ENCODE results near the gene RMND1. TPM values are rescaled to one million over a fixed set of nuclear protein-coding genes. Genes with fewer than 3 reads are reported as not detected.

The RMND1 gene
- total and polyA plus RNA-seq, 2 of the 13 experiments (the other 11 are each of a cell fraction or from before 2014, with no cell fraction given), result 34.0 to 72.5 TPM

- BruUV-seq (replicated peaks), result no TSS peak
- WGBS (ENCODE audit: low lambda C conversion rate), result 46% methylated on average over 1 of the region's 1 CpG
- Histone ChIP-seq H3K36me3 (replicated peaks in 1 of 2; ENCODE audit: control insufficient read depth in 1 of 2, insufficient read depth in 2 of 2, low read length in 2 of 2) (no peaks in the 10 kb centered on the region), H3K27ac (ENCODE audit: extremely low read length, insufficient read depth, low read length) (peak overlapping the region; percentile 54), H4K20me1 (ENCODE audit: insufficient read depth, low read length) (no peaks in the 10 kb centered on the region), H3K4me1 (ENCODE audit: insufficient read depth, low read length) (peaks cover 82% of the 10 kb centered on the region), H3K4me3 (replicated peaks in 1 of 3; ENCODE audit: insufficient read depth in 1 of 3, low read depth in 2 of 3, low read length in 3 of 3) (no peak overlapping the region; a peak in 1 of 6 replicates), H3K79me2 (ENCODE audit: insufficient read depth, low read length) (no peaks in the 10 kb centered on the region), H3K4me2 (ENCODE audit: low read depth, low read length) (peak overlapping the region; percentile 48), H3K27me3 (ENCODE audit: control insufficient read depth in 1 of 2, insufficient read depth in 2 of 2, low read length in 2 of 2) (no peaks in the 10 kb centered on the region; a peak in 1 of 5 replicates), H2AFZ (ENCODE audit: low read length) (no peak overlapping the region), H3K9ac (ENCODE audit: insufficient read depth, low read depth, low read length) (no peak overlapping the region), H3K9me3 (ENCODE audit: low read length) (no peaks in the 10 kb centered on the region)
- ATAC-seq (no peak), DNase-seq (ENCODE audit: low spot score) (peak; percentile 75), FAIRE-seq (no peak)
- ChIA-PET POLR2A (no interaction called here), CTCF (ENCODE audit: low intra/inter-chr PET ratio, low total read pairs) (no interaction called here)
- in situ Hi-C loops (cut with HindIII; ENCODE audit: extremely low pct_ligation_motif_present, low pct_unique_long_range_greater_than_20kb), result no loop called here
- intact Hi-C loops (cut with micrococcal nuclease; ENCODE audit: unreplicated experiment), result loop anchor here (10.0 kb wide), 1 partner anchor 776 kb away; no protein-coding TSS in a partner anchor
- TF ChIP-seq, protein P1, sequence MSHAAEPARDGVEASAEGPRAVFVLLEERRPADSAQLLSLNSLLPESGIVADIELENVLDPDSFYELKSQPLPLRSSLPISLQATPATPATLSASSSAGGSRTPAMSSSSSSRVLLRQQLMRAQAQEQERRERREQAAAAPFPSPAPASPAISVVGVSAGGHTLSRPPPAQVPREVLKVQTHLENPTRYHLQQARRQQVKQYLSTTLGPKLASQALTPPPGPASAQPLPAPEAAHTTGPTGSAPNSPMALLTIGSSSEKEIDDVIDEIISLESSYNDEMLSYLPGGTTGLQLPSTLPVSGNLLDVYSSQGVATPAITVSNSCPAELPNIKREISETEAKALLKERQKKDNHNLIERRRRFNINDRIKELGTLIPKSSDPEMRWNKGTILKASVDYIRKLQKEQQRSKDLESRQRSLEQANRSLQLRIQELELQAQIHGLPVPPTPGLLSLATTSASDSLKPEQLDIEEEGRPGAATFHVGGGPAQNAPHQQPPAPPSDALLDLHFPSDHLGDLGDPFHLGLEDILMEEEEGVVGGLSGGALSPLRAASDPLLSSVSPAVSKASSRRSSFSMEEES (CRISPR knock-in tag; IDR thresholded peaks at IDR 0.05), result no peak
- no peak for TF ChIP-seq ZNF768 (CRISPR knock-in tag; IDR thresholded peaks at IDR 0.05)
- TF ChIP-seq ATF5 (CRISPR knock-in tag; IDR thresholded peaks at IDR 0.05; ENCODE audit: low read depth), result no peak
- no peak for TF ChIP-seq MAFG (CRISPR knock-in tag; IDR thresholded peaks at IDR 0.05)
- TF ChIP-seq, protein P2, sequence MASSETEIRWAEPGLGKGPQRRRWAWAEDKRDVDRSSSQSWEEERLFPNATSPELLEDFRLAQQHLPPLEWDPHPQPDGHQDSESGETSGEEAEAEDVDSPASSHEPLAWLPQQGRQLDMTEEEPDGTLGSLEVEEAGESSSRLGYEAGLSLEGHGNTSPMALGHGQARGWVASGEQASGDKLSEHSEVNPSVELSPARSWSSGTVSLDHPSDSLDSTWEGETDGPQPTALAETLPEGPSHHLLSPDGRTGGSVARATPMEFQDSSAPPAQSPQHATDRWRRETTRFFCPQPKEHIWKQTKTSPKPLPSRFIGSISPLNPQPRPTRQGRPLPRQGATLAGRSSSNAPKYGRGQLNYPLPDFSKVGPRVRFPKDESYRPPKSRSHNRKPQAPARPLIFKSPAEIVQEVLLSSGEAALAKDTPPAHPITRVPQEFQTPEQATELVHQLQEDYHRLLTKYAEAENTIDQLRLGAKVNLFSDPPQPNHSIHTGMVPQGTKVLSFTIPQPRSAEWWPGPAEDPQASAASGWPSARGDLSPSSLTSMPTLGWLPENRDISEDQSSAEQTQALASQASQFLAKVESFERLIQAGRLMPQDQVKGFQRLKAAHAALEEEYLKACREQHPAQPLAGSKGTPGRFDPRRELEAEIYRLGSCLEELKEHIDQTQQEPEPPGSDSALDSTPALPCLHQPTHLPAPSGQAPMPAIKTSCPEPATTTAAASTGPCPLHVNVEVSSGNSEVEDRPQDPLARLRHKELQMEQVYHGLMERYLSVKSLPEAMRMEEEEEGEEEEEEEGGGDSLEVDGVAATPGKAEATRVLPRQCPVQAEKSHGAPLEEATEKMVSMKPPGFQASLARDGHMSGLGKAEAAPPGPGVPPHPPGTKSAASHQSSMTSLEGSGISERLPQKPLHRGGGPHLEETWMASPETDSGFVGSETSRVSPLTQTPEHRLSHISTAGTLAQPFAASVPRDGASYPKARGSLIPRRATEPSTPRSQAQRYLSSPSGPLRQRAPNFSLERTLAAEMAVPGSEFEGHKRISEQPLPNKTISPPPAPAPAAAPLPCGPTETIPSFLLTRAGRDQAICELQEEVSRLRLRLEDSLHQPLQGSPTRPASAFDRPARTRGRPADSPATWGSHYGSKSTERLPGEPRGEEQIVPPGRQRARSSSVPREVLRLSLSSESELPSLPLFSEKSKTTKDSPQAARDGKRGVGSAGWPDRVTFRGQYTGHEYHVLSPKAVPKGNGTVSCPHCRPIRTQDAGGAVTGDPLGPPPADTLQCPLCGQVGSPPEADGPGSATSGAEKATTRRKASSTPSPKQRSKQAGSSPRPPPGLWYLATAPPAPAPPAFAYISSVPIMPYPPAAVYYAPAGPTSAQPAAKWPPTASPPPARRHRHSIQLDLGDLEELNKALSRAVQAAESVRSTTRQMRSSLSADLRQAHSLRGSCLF (CRISPR knock-in tag; IDR thresholded peaks at IDR 0.05; ENCODE audit: borderline replicate concordance), result no peak
- TF ChIP-seq SALL2 (CRISPR knock-in tag; IDR thresholded peaks at IDR 0.05), result no peak
- TF ChIP-seq NFE2 (CRISPR knock-in tag; IDR thresholded peaks at IDR 0.05), result no peak
- TF ChIP-seq ZNF260 (CRISPR knock-in tag; IDR thresholded peaks at IDR 0.05; ENCODE audit: borderline replicate concordance, low read depth), result no peak
- TF ChIP-seq ZNF350 (CRISPR knock-in tag; IDR thresholded peaks at IDR 0.05; ENCODE audit: borderline replicate concordance, low read depth), result no peak
- TF ChIP-seq CBFB (CRISPR knock-in tag; IDR thresholded peaks at IDR 0.05), result no peak
- TF ChIP-seq ZNF33A (CRISPR knock-in tag; IDR thresholded peaks at IDR 0.05; ENCODE audit: borderline replicate concordance), result no peak
- no peak for TF ChIP-seq ZBTB1 (CRISPR knock-in tag; IDR thresholded peaks at IDR 0.05; ENCODE audit: borderline replicate concordance)
- peak; percentile 85; the same call in 1 of the 2 replicates for TF ChIP-seq TRIM24 (CRISPR knock-in tag; IDR thresholded peaks at IDR 0.05)
- TF ChIP-seq KLF9 (CRISPR knock-in tag; IDR thresholded peaks at IDR 0.05; ENCODE audit: low read depth), result no peak
- TF ChIP-seq, protein P3, sequence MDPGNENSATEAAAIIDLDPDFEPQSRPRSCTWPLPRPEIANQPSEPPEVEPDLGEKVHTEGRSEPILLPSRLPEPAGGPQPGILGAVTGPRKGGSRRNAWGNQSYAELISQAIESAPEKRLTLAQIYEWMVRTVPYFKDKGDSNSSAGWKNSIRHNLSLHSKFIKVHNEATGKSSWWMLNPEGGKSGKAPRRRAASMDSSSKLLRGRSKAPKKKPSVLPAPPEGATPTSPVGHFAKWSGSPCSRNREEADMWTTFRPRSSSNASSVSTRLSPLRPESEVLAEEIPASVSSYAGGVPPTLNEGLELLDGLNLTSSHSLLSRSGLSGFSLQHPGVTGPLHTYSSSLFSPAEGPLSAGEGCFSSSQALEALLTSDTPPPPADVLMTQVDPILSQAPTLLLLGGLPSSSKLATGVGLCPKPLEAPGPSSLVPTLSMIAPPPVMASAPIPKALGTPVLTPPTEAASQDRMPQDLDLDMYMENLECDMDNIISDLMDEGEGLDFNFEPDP (CRISPR knock-in tag; conservative IDR thresholded peaks at IDR 0.05), result no peak
- no peak for TF ChIP-seq ZNF20 (CRISPR knock-in tag; IDR thresholded peaks at IDR 0.05)
- no peak for TF ChIP-seq ATAD3A (CRISPR knock-in tag; IDR thresholded peaks at IDR 0.05)
- no peak for TF ChIP-seq ZNF431 (CRISPR knock-in tag; IDR thresholded peaks at IDR 0.05; ENCODE audit: borderline replicate concordance, low read depth)
Observed at GRCh38 chr6:151498327-151498726, 46.4 kb upstream of the RMND1 start.

Data from HepG2 (cell line).